ENCODE data around the gene MRGPRX2.

The MRGPRX2 gene

GRCh38 chr11:19060629-19061028 is at the start of gene MRGPRX2:
Gene MRGPRX2, minus strand, starts transcription at chr11:19060717. Its CDS starts 4,315 bp downstream, at chr11:19056402.
- Histone ChIP-seq H3K4me3 (no peak within 1 kb of the TSS), H3K4me1 (no peaks in the 10 kb centered on the region), H3K27me3 (ENCODE audit: low read depth) (peaks cover 32% of the 10 kb centered on the region), H3K9me3 (no peaks in the 10 kb centered on the region), H3K36me3 (replicated peaks) (no peaks in the 10 kb centered on the region)
- no peak for DNase-seq (ENCODE audit: low spot score in 2 of 2)
- in situ Hi-C loops (cut with MboI; ENCODE audit: low sequenced_read_pairs), result loop anchor here (25.0 kb wide), 1 partner anchor 677 kb away; no protein-coding TSS in a partner anchor

GRCh38 chr11:19110295-19110694 is 49.8 kb upstream of the MRGPRX2 start:
- Histone ChIP-seq H3K27me3 (ENCODE audit: low read depth) (peaks cover 12% of the 10 kb centered on the region), H3K4me3 (no peak overlapping the region), H3K4me1 (no peaks in the 10 kb centered on the region), H3K36me3 (replicated peaks) (no peaks in the 10 kb centered on the region), H3K9me3 (no peaks in the 10 kb centered on the region)
- in situ Hi-C loops (cut with MboI; ENCODE audit: low sequenced_read_pairs), result no loop called here
- no peak for DNase-seq (ENCODE audit: low spot score in 2 of 2)

- in situ Hi-C loops (cut with MboI; ENCODE audit: low sequenced_read_pairs), result no loop called here
- Histone ChIP-seq H3K4me3 (no peak overlapping the region), H3K27me3 (ENCODE audit: low read depth) (peaks cover 9% of the 10 kb centered on the region), H3K36me3 (replicated peaks) (no peaks in the 10 kb centered on the region), H3K9me3 (no peaks in the 10 kb centered on the region), H3K4me1 (no peaks in the 10 kb centered on the region)
- no peak for DNase-seq (ENCODE audit: low spot score in 2 of 2)
Observed at GRCh38 chr11:19107125-19107524, 46.6 kb upstream of the MRGPRX2 start.

- no peak overlapping the region for H3K4me3 ChIP-seq
- peaks cover 7% of the 10 kb centered on the region for H3K27me3 ChIP-seq (ENCODE audit: low read depth)
- H3K4me1 ChIP-seq, result no peaks in the 10 kb centered on the region
- H3K9me3 ChIP-seq, result no peaks in the 10 kb centered on the region
- in situ Hi-C loops (cut with MboI; ENCODE audit: low sequenced_read_pairs), result no loop called here
- no peak for DNase-seq (ENCODE audit: low spot score in 2 of 2)
- H3K36me3 ChIP-seq (replicated peaks), result no peaks in the 10 kb centered on the region
Observed at GRCh38 chr11:19105011-19105410, 44.5 kb upstream of the MRGPRX2 start.

- no peak for DNase-seq (ENCODE audit: low spot score in 2 of 2)
- Histone ChIP-seq H3K27me3 (ENCODE audit: low read depth) (peaks cover 7% of the 10 kb centered on the region), H3K36me3 (replicated peaks) (no peaks in the 10 kb centered on the region), H3K9me3 (no peaks in the 10 kb centered on the region), H3K4me3 (no peak overlapping the region), H3K4me1 (no peaks in the 10 kb centered on the region)
- in situ Hi-C loops (cut with MboI; ENCODE audit: low sequenced_read_pairs), result no loop called here
Observed at GRCh38 chr11:19102521-19102900, 42.0 kb upstream of the MRGPRX2 start.

- Histone ChIP-seq H3K36me3 (replicated peaks) (no peaks in the 10 kb centered on the region), H3K4me3 (no peak overlapping the region), H3K27me3 (ENCODE audit: low read depth) (peaks cover 7% of the 10 kb centered on the region), H3K4me1 (no peaks in the 10 kb centered on the region), H3K9me3 (no peaks in the 10 kb centered on the region)
- DNase-seq (ENCODE audit: low spot score in 2 of 2), result no peak
- in situ Hi-C loops (cut with MboI; ENCODE audit: low sequenced_read_pairs), result no loop called here
Observed at GRCh38 chr11:19101796-19102520, 41.4 kb upstream of the MRGPRX2 start.

- Histone ChIP-seq H3K4me3 (no peak overlapping the region), H3K27me3 (ENCODE audit: low read depth) (peaks cover 4% of the 10 kb centered on the region), H3K9me3 (no peaks in the 10 kb centered on the region), H3K36me3 (replicated peaks) (no peaks in the 10 kb centered on the region), H3K4me1 (no peaks in the 10 kb centered on the region)
- no peak for DNase-seq (ENCODE audit: low spot score in 2 of 2)
- in situ Hi-C loops (cut with MboI; ENCODE audit: low sequenced_read_pairs), result no loop called here
Observed at GRCh38 chr11:19100885-19101284, 40.4 kb upstream of the MRGPRX2 start.

- no peaks in the 10 kb centered on the region for H3K9me3 ChIP-seq
- H3K36me3 ChIP-seq (replicated peaks), result no peaks in the 10 kb centered on the region
- no peak overlapping the region for H3K4me3 ChIP-seq
- in situ Hi-C loops (cut with MboI; ENCODE audit: low sequenced_read_pairs), result no loop called here
- no peaks in the 10 kb centered on the region for H3K4me1 ChIP-seq
- no peak for DNase-seq (ENCODE audit: low spot score in 2 of 2)
- H3K27me3 ChIP-seq (ENCODE audit: low read depth), result peaks cover 11% of the 10 kb centered on the region; the same call in 1 of the 2 replicates
Observed at GRCh38 chr11:19099093-19099492, 38.6 kb upstream of the MRGPRX2 start.

GRCh38 chr11:19094859-19095258 is 34.3 kb upstream of the MRGPRX2 start:
- H3K36me3 ChIP-seq (replicated peaks), result no peaks in the 10 kb centered on the region
- no peaks in the 10 kb centered on the region for H3K9me3 ChIP-seq
- no peaks in the 10 kb centered on the region for H3K4me1 ChIP-seq
- DNase-seq (ENCODE audit: low spot score in 2 of 2), result no peak
- H3K27me3 ChIP-seq (ENCODE audit: low read depth), result peaks cover 8% of the 10 kb centered on the region; the same call in 1 of the 2 replicates
- no peak overlapping the region for H3K4me3 ChIP-seq
- in situ Hi-C loops (cut with MboI; ENCODE audit: low sequenced_read_pairs), result no loop called here

- H3K4me1 ChIP-seq, result no peaks in the 10 kb centered on the region
- no peaks in the 10 kb centered on the region for H3K9me3 ChIP-seq
- no peaks in the 10 kb centered on the region for H3K36me3 ChIP-seq (replicated peaks)
- H3K27me3 ChIP-seq (ENCODE audit: low read depth), result peaks cover 8% of the 10 kb centered on the region; the same call in 1 of the 2 replicates
- H3K4me3 ChIP-seq, result no peak overlapping the region
- no peak for DNase-seq (ENCODE audit: low spot score in 2 of 2)
- in situ Hi-C loops (cut with MboI; ENCODE audit: low sequenced_read_pairs), result no loop called here
Observed at GRCh38 chr11:19093976-19094375, 33.5 kb upstream of the MRGPRX2 start.

- no peak overlapping the region for H3K4me3 ChIP-seq
- in situ Hi-C loops (cut with MboI; ENCODE audit: low sequenced_read_pairs), result no loop called here
- no peaks in the 10 kb centered on the region for H3K36me3 ChIP-seq (replicated peaks)
- H3K4me1 ChIP-seq, result no peaks in the 10 kb centered on the region
- H3K9me3 ChIP-seq, result no peaks in the 10 kb centered on the region
- H3K27me3 ChIP-seq (ENCODE audit: low read depth), result peaks cover 8% of the 10 kb centered on the region; the same call in 1 of the 2 replicates
- DNase-seq (ENCODE audit: low spot score in 2 of 2), result no peak
Observed at GRCh38 chr11:19092850-19093249, 32.3 kb upstream of the MRGPRX2 start.

- Histone ChIP-seq H3K36me3 (replicated peaks) (no peaks in the 10 kb centered on the region), H3K4me1 (no peaks in the 10 kb centered on the region), H3K27me3 (ENCODE audit: low read depth) (peaks cover 8% of the 10 kb centered on the region; the same call in 1 of the 2 replicates), H3K4me3 (no peak overlapping the region), H3K9me3 (no peaks in the 10 kb centered on the region)
- no peak for DNase-seq (ENCODE audit: low spot score in 2 of 2)
- in situ Hi-C loops (cut with MboI; ENCODE audit: low sequenced_read_pairs), result no loop called here
Observed at GRCh38 chr11:19092342-19092741, 31.8 kb upstream of the MRGPRX2 start.

- in situ Hi-C loops (cut with MboI; ENCODE audit: low sequenced_read_pairs), result no loop called here
- DNase-seq (ENCODE audit: low spot score in 2 of 2), result no peak
Observed at GRCh38 chr11:19091366-19091765, 30.8 kb upstream of the MRGPRX2 start.

GRCh38 chr11:19089421-19089820 is 28.9 kb upstream of the MRGPRX2 start:
- no peak overlapping the region for H3K4me3 ChIP-seq
- in situ Hi-C loops (cut with MboI; ENCODE audit: low sequenced_read_pairs), result no loop called here
- H3K4me1 ChIP-seq, result no peaks in the 10 kb centered on the region
- DNase-seq (ENCODE audit: low spot score in 2 of 2), result no peak
- peaks cover 2% of the 10 kb centered on the region; the same call in 1 of the 2 replicates for H3K27me3 ChIP-seq (ENCODE audit: low read depth)
- no peaks in the 10 kb centered on the region for H3K36me3 ChIP-seq (replicated peaks)
- H3K9me3 ChIP-seq, result no peaks in the 10 kb centered on the region

More at GRCh38 chr11:19091366-19091765, 30.8 kb upstream of the MRGPRX2 start:
- Histone ChIP-seq H3K4me3 (no peak overlapping the region), H3K4me1 (no peaks in the 10 kb centered on the region), H3K36me3 (replicated peaks) (no peaks in the 10 kb centered on the region), H3K27me3 (ENCODE audit: low read depth) (peaks cover 8% of the 10 kb centered on the region; the same call in 1 of the 2 replicates), H3K9me3 (no peaks in the 10 kb centered on the region)
